Measurements from ENCODE around the gene ABHD16A. TPM values are rescaled to one million over a fixed set of nuclear protein-coding genes. Genes with fewer than 3 reads are reported as not detected.

The ABHD16A gene
- total RNA-seq, 2 experiments from 2014 or later = 20.9 to 25.1 TPM

DNA sequence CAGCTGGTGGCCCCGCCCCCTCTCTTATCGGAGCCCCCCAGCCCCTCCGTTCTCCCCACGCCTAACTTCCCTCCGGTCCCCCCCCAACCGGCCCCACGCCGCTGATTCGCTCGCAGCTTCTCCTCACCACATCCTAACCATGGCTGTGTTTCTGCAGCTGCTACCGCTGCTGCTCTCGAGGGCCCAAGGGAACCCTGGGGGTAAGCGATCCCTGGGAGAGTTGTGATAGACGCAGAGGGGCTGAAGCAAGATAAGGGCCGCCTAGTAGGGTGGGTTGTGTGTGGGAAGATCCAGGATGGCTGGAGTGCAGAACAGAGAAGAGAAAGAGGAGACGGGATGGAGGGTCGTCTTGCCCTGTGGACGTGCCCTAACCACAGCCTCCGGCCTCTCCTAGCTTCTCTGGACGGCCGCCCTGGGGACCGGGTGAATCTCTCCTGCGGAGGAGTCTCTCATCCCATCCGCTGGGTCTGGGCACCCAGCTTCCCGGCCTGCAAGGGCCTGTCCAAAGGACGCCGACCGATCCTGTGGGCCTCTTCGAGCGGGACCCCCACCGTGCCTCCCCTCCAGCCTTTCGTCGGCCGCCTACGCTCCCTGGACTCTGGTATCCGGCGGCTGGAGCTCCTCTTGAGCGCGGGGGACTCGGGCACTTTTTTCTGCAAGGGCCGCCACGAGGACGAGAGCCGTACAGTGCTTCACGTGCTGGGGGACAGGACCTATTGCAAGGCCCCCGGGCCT is 20.3 kb upstream of the ABHD16A start, which contains the start of gene MPIG6B:
TSS of gene MPIG6B (plus strand) at position 129 of the 735 bp plus-strand sequence. CDS start at position 140, 11 bp downstream.
- intact Hi-C loops (cut with DNase I, micrococcal nuclease) = no loop called here
- POLR2A ChIA-PET = no interaction called here
- no peak for DNase-seq
- no peaks in the 10 kb centered on the region for H3K27me3 Mint-ChIP-seq
- no peak within 1 kb of the TSS for H3K27ac Mint-ChIP-seq
- H3K4me3 Mint-ChIP-seq = no peak within 1 kb of the TSS
- peaks cover 28% of the 10 kb centered on the region for H3K4me1 Mint-ChIP-seq
- H3K9me3 Mint-ChIP-seq (ENCODE audit: low read depth) = no peaks in the 10 kb centered on the region
- H3K36me3 Mint-ChIP-seq (ENCODE audit: low read depth) = peaks cover 4% of the 10 kb centered on the region
- no peak for ATAC-seq
- CTCF ChIA-PET = interaction anchor here (0.5 to 1.2 kb wide), 3 partner anchors 8 to 570 kb away, joined by 3 read pairs; no protein-coding TSS in a partner anchor

DNA sequence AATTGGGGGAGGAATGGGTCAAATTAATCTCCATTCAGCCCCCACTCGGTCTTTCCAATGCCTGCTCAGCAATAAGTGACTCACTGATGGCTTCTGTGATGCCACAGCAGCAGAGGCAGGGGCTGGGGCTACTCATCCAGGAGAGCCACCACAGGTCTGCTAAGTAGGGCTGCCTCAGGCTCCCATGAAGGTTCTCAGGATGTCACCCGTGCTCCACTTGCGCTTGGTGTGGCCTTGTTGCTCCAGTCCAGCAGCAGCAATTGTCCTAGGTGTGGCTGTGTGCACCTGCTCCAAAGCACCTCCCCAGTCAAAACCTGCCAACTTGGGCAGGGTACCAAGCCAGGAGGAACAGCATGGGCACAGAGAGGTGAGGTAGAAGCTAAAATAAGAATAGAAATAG is 19.0 kb upstream of the ABHD16A start:
- no peaks in the 10 kb centered on the region for H3K9me3 Mint-ChIP-seq (ENCODE audit: low read depth)
- CTCF ChIA-PET = interaction anchor here (0.6 to 0.9 kb wide), 3 partner anchors 11 to 180 kb away, joined by 3 read pairs; no protein-coding TSS in a partner anchor
- peaks cover 17% of the 10 kb centered on the region for H3K4me1 Mint-ChIP-seq
- ATAC-seq (no peak), DNase-seq (no peak)
- POLR2A ChIA-PET = no interaction called here
- intact Hi-C loops (cut with DNase I, micrococcal nuclease) = no loop called here
- H3K27ac Mint-ChIP-seq = no peak overlapping the region
- H3K4me3 Mint-ChIP-seq = no peak overlapping the region
- no peaks in the 10 kb centered on the region for H3K27me3 Mint-ChIP-seq
- peaks cover 4% of the 10 kb centered on the region for H3K36me3 Mint-ChIP-seq (ENCODE audit: low read depth)

GRCh38 chr6:31721351-31722020 is 18.4 kb upstream of the ABHD16A start, which contains the start of gene LY6G6C:
TSS of gene LY6G6C (minus strand) at chr6:31721746. CDS start at chr6:31721679, 67 bp downstream.
- Mint-ChIP-seq H3K36me3 (ENCODE audit: low read depth) (no peaks in the 10 kb centered on the region), H3K4me1 (peaks cover 11% of the 10 kb centered on the region), H3K27ac (no peak within 1 kb of the TSS), H3K4me3 (no peak within 1 kb of the TSS), H3K9me3 (ENCODE audit: low read depth) (no peaks in the 10 kb centered on the region), H3K27me3 (no peaks in the 10 kb centered on the region)
- ChIA-PET POLR2A (no interaction called here), CTCF (interaction anchor here (0.6 to 0.9 kb wide), 3 partner anchors 10 to 18 kb away, joined by 3 to 4 read pairs (median 3); partner anchors contain the start of gene MSH5)
- no peak for DNase-seq
- no peak for ATAC-seq
- intact Hi-C loops (cut with DNase I, micrococcal nuclease) = no loop called here

DNA sequence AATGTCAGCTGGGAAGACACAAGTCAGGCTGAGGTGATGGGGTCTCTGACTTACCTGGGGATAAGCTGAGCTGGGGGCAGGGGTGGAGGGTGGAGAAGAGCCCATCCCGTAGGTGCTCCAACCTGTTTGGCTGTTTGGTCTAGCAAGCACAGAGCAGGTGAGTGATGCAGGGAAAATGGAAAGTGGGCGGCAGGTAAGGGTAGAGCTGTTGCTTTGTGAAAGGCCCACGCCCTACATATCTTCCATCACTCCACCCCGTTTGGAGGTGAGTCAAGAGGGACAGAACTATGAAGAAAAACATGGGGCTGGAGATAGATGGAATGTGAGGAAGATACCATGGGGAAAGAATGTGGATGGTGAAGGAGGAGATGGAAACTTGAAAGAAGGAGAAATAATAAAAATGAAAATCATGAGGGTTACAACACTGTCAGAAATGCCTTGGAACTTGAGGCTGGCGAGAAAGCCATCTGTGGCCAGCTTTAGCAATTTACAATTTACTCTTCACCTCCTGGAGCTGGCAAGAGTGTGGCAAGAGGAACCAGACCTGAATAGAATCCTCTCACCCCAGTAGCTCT is 17.2 kb upstream of the ABHD16A start:
- H3K4me1 Mint-ChIP-seq = no peaks in the 10 kb centered on the region
- H3K36me3 Mint-ChIP-seq (ENCODE audit: low read depth) = no peaks in the 10 kb centered on the region
- no peak overlapping the region for H3K4me3 Mint-ChIP-seq
- no peak overlapping the region for H3K27ac Mint-ChIP-seq
- DNase-seq = no peak
- ChIA-PET CTCF (interaction anchor here (0.9 kb wide), 1 partner anchor 386 kb away, joined by 3 read pairs; no protein-coding TSS in a partner anchor), POLR2A (no interaction called here)
- no peak for ATAC-seq
- H3K9me3 Mint-ChIP-seq (ENCODE audit: low read depth) = no peaks in the 10 kb centered on the region
- no peaks in the 10 kb centered on the region for H3K27me3 Mint-ChIP-seq
- intact Hi-C loops (cut with DNase I, micrococcal nuclease) = no loop called here

- no peak overlapping the region for H3K27ac Mint-ChIP-seq
- POLR2A ChIA-PET = no interaction called here
- no peak for DNase-seq
Observed at GRCh38 chr6:31719001-31719400, 15.9 kb upstream of the ABHD16A start.

GRCh38 chr6:31718265-31718664 is 15.1 kb upstream of the ABHD16A start:
- intact Hi-C loops (cut with DNase I, micrococcal nuclease) = no loop called here
- POLR2A ChIA-PET = no interaction called here
- ATAC-seq (no peak), DNase-seq (no peak)
- no peaks in the 10 kb centered on the region for H3K4me1 Mint-ChIP-seq
- no peak overlapping the region for H3K4me3 Mint-ChIP-seq
- no peaks in the 10 kb centered on the region for H3K27me3 Mint-ChIP-seq
- no peaks in the 10 kb centered on the region for H3K36me3 Mint-ChIP-seq (ENCODE audit: low read depth)
- no peak overlapping the region for H3K27ac Mint-ChIP-seq
- CTCF ChIA-PET = no interaction called here
- no peaks in the 10 kb centered on the region for H3K9me3 Mint-ChIP-seq (ENCODE audit: low read depth)

More at GRCh38 chr6:31719001-31719400, 15.9 kb upstream of the ABHD16A start:
- no peaks in the 10 kb centered on the region for H3K4me1 Mint-ChIP-seq
- no peaks in the 10 kb centered on the region for H3K9me3 Mint-ChIP-seq (ENCODE audit: low read depth)
- H3K36me3 Mint-ChIP-seq (ENCODE audit: low read depth) = no peaks in the 10 kb centered on the region
- no peak for ATAC-seq
- intact Hi-C loops (cut with DNase I, micrococcal nuclease) = no loop called here
- H3K27me3 Mint-ChIP-seq = no peaks in the 10 kb centered on the region
- H3K4me3 Mint-ChIP-seq = no peak overlapping the region
- CTCF ChIA-PET = no interaction called here

DNA sequence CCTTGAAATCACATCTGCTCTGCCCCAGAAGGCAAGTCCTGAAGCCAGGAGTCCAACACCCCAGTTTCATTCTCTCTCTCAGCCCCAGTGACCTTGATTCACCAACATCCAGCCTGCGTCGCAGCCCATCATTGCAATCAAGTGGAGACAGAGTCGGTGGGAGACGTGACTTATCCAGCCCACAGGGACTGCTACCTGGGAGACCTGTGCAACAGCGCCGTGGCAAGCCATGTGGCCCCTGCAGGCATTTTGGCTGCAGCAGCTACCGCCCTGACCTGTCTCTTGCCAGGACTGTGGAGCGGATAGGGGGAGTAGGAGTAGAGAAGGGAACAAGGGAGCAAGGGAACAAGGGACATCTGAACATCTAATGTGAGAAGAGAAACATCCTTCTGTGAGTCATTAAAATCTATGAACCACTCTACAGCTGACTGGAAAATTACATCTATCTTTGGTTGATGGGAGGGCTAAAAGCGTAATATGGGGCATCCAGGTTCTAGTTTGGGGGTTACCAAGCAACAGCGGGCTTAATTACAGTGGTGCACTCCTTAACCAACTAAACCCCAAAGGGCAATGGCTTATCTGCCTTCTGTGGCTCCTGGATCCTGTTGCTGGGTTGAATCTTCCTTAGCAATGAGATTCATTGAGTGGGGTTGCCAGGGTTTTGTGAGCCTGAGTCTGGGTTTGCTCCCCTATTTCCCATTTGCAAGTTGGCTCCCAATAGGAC is 14.5 kb upstream of the ABHD16A start:
- ChIA-PET POLR2A (no interaction called here), CTCF (no interaction called here)
- Mint-ChIP-seq H3K27ac (no peak overlapping the region), H3K9me3 (ENCODE audit: low read depth) (no peaks in the 10 kb centered on the region), H3K36me3 (ENCODE audit: low read depth) (no peaks in the 10 kb centered on the region), H3K4me1 (no peaks in the 10 kb centered on the region), H3K27me3 (no peaks in the 10 kb centered on the region), H3K4me3 (no peak overlapping the region)
- DNase-seq (no peak), ATAC-seq (no peak)
- intact Hi-C loops (cut with DNase I, micrococcal nuclease) = no loop called here

GRCh38 chr6:31715022-31715958 is 12.2 kb upstream of the ABHD16A start, which contains the start of gene LY6G6D:
TSS of gene LY6G6D (plus strand) at chr6:31715348. CDS start at chr6:31715356, 8 bp downstream.
- Mint-ChIP-seq H3K4me3 (no peak within 1 kb of the TSS), H3K27me3 (no peaks in the 10 kb centered on the region), H3K36me3 (ENCODE audit: low read depth) (no peaks in the 10 kb centered on the region), H3K4me1 (peaks cover 8% of the 10 kb centered on the region), H3K9me3 (ENCODE audit: low read depth) (no peaks in the 10 kb centered on the region), H3K27ac (no peak within 1 kb of the TSS)
- ATAC-seq (no peak), DNase-seq (no peak)
- intact Hi-C loops (cut with DNase I, micrococcal nuclease) = no loop called here
- CTCF ChIA-PET = interaction anchor here (0.6 to 1.3 kb wide), 6 partner anchors 9 to 153 kb away, joined by 3 to 4 read pairs (median 3); partner anchors contain the start of genes LY6G5C and LY6G6F
- POLR2A ChIA-PET = no interaction called here

GRCh38 chr6:31713991-31714684 is 11.0 kb upstream of the ABHD16A start:
- POLR2A ChIA-PET = interaction anchor here (0.6 kb wide), 1 partner anchor 809 kb away, joined by 3 read pairs; no protein-coding TSS in a partner anchor
- intact Hi-C loops (cut with DNase I, micrococcal nuclease) = no loop called here
- Mint-ChIP-seq H3K9me3 (ENCODE audit: low read depth) (no peaks in the 10 kb centered on the region), H3K27ac (no peak overlapping the region), H3K4me1 (peaks cover 8% of the 10 kb centered on the region), H3K27me3 (no peaks in the 10 kb centered on the region), H3K4me3 (no peak overlapping the region), H3K36me3 (ENCODE audit: low read depth) (no peaks in the 10 kb centered on the region)
- CTCF ChIA-PET = interaction anchor here (0.6 to 1.3 kb wide), 5 partner anchors 8 to 238 kb away, joined by 3 to 4 read pairs (median 3); partner anchors contain the start of genes LY6G5C and LY6G6F
- ATAC-seq (no peak), DNase-seq (no peak)

DNA sequence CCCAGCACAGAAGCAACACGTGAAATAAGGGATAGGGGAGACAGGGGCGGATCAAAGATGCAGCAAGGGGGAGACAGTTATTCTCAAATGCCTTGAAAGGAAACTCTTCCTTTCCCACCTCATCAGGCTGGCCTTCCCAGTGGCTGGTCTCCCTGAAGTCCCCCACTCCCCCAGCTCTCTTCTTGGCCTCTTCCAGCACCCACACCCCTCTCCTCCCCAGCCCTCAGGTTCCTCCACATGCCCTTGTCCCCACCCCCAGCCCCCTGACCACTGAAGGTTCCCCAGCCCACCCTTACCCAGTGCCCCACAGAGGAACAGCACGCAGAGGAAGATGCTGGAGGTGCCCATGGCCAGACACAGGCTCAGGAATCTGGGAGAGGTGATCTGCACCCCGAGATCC is 10.3 kb upstream of the ABHD16A start:
- Mint-ChIP-seq H3K9me3 (ENCODE audit: low read depth) (no peaks in the 10 kb centered on the region), H3K4me3 (no peak overlapping the region), H3K36me3 (ENCODE audit: low read depth) (no peaks in the 10 kb centered on the region), H3K27ac (no peak overlapping the region), H3K27me3 (no peaks in the 10 kb centered on the region), H3K4me1 (peaks cover 8% of the 10 kb centered on the region)
- no peak for ATAC-seq
- POLR2A ChIA-PET = no interaction called here
- intact Hi-C loops (cut with DNase I, micrococcal nuclease) = no loop called here
- DNase-seq = no peak
- CTCF ChIA-PET = no interaction called here

All from activated CD4-positive, alpha-beta T cell treated with anti-CD3 and anti-CD28 coated beads for 36 hours (primary cell).